GM21381 (cell line): ENCODE results near the gene ZNF407.
A peak's percentile ranks its signal among the peaks of the same experiment; 100 is the strongest.

Experiments used
- ATAC-seq: cut with Tn5 transposase; IDR thresholded peaks from one replicate; pipeline ENCODE4 v1.9.1; 2021; ENCODE audit warnings: mild to moderate bottlenecking, moderate library complexity; ENCODE audit not compliant: unreplicated experiment

ZNF407 gene

GRCh38 chr18:74994502-74995418 is 397.1 kb downstream of the ZNF407 start:
- peak; percentile 84 for ATAC-seq

GRCh38 chr18:74995419-74995736 is 397.7 kb downstream of the ZNF407 start:
- ATAC-seq = no peak

GRCh38 chr18:74996055-74996454 is 398.4 kb downstream of the ZNF407 start:
- ATAC-seq = no peak

GRCh38 chr18:74996996-74997395 is 399.3 kb downstream of the ZNF407 start:
- ATAC-seq = no peak

GRCh38 chr18:75000920-75001319 is 403.2 kb downstream of the ZNF407 start:
- no peak for ATAC-seq

GRCh38 chr18:75003039-75003438 is 405.4 kb downstream of the ZNF407 start:
- ATAC-seq = no peak

GRCh38 chr18:75003764-75004690 is 406.4 kb downstream of the ZNF407 start:
- no peak for ATAC-seq

- ATAC-seq = no peak
Observed at GRCh38 chr18:75005626-75006025, 408.0 kb downstream of the ZNF407 start.

GRCh38 chr18:75008186-75008585 is 410.5 kb downstream of the ZNF407 start:
- no peak for ATAC-seq

- ATAC-seq = no peak
Observed at GRCh38 chr18:75009296-75009695, 411.6 kb downstream of the ZNF407 start.

GRCh38 chr18:75009878-75010277 is 412.2 kb downstream of the ZNF407 start:
- ATAC-seq = no peak

- ATAC-seq = no peak
Observed at GRCh38 chr18:75010278-75010677, 412.6 kb downstream of the ZNF407 start.

GRCh38 chr18:75010689-75011088 is 413.0 kb downstream of the ZNF407 start:
- ATAC-seq = no peak

GRCh38 chr18:75016025-75016717 is 418.5 kb downstream of the ZNF407 start:
- ATAC-seq = peak; percentile 84

- ATAC-seq = no peak
Observed at GRCh38 chr18:75023473-75023872, 425.8 kb downstream of the ZNF407 start.

GRCh38 chr18:75024871-75025270 is 427.2 kb downstream of the ZNF407 start:
- no peak for ATAC-seq

GRCh38 chr18:75025573-75025972 is 427.9 kb downstream of the ZNF407 start:
- no peak for ATAC-seq

- no peak for ATAC-seq
Observed at GRCh38 chr18:75029481-75029880, 431.8 kb downstream of the ZNF407 start.

- no peak for ATAC-seq
Observed at GRCh38 chr18:75031717-75032317, 434.1 kb downstream of the ZNF407 start.

- ATAC-seq = no peak
Observed at GRCh38 chr18:75033516-75033915, 435.8 kb downstream of the ZNF407 start.

GRCh38 chr18:75034937-75035336 is 437.3 kb downstream of the ZNF407 start:
- ATAC-seq = no peak
